ENCODE measurements around the gene SDS.

- TF ChIP-seq CTCF (IDR thresholded peaks at IDR 0.05) = no peak
- no peak for TF ChIP-seq POLR2A (IDR thresholded peaks at IDR 0.05)
Observed at GRCh38 chr12:113382206-113382605, 21.5 kb downstream of the SDS start.
